Mononuclear cell (primary cell): ENCODE data around the gene CCNL1. TPM values are rescaled to one million over a fixed set of nuclear protein-coding genes. Genes with fewer than 3 reads are reported as not detected.

Experiments
- H3K27me3 ChIP-seq: 2 replicates; pipeline ENCODE4 v1.6.0; 2011; ENCODE audit warnings: low read length, control low read depth; ENCODE audit not compliant: insufficient read depth
- H3K4me1 ChIP-seq: 2 replicates; pipeline ENCODE4 v1.5.1; 2011; ENCODE audit warnings: mild to moderate bottlenecking, low read length, control low read depth; ENCODE audit not compliant: insufficient read depth
- H3K4me3 ChIP-seq: 2 replicates; pipeline ENCODE4 v1.5.1; 2011; ENCODE audit warnings: mild to moderate bottlenecking, low read length, moderate library complexity
- H3K9me3 ChIP-seq: 2 replicates; pipeline ENCODE4 v1.5.1; 2011; ENCODE audit warnings: low read depth, mild to moderate bottlenecking, control low read depth, low read length
- total RNA-seq: library from RNA; depleted of rRNA; stranded (reverse); fragments of >200 nt; gene quantifications from one replicate; pipeline ENCODE4 v1.2.3, GENCODE V29; 2012

CCNL1 gene
- total RNA-seq, 1 donor = 1,619 TPM

- Histone ChIP-seq H3K4me3 (no peak overlapping the region), H3K9me3 (no peaks in the 10 kb centered on the region), H3K4me1 (peaks cover 8% of the 10 kb centered on the region), H3K27me3 (no peaks in the 10 kb centered on the region)
Measured at GRCh38 chr3:157142315-157142714, 17.6 kb downstream of the CCNL1 start.

GRCh38 chr3:157139938-157140534 lies 19.9 kb downstream of the CCNL1 start:
- Histone ChIP-seq H3K9me3 (no peaks in the 10 kb centered on the region), H3K4me1 (peaks cover 16% of the 10 kb centered on the region), H3K27me3 (no peaks in the 10 kb centered on the region), H3K4me3 (no peak overlapping the region)

GRCh38 chr3:157136647-157137387 lies 23.1 kb downstream of the CCNL1 start:
- H3K4me1 ChIP-seq = peaks cover 28% of the 10 kb centered on the region
- H3K9me3 ChIP-seq = no peaks in the 10 kb centered on the region
- H3K27me3 ChIP-seq = no peaks in the 10 kb centered on the region
- no peak overlapping the region for H3K4me3 ChIP-seq

GRCh38 chr3:157135671-157136396 lies 24.1 kb downstream of the CCNL1 start:
- peaks cover 38% of the 10 kb centered on the region for H3K4me1 ChIP-seq
- H3K4me3 ChIP-seq = no peak overlapping the region
- no peaks in the 10 kb centered on the region for H3K9me3 ChIP-seq
- H3K27me3 ChIP-seq = no peaks in the 10 kb centered on the region

GRCh38 chr3:157134620-157135191 lies 25.2 kb downstream of the CCNL1 start:
- H3K9me3 ChIP-seq = no peaks in the 10 kb centered on the region
- H3K4me3 ChIP-seq = no peak overlapping the region
- H3K27me3 ChIP-seq = no peaks in the 10 kb centered on the region
- H3K4me1 ChIP-seq = peaks cover 49% of the 10 kb centered on the region

- Histone ChIP-seq H3K4me3 (no peak overlapping the region), H3K27me3 (no peaks in the 10 kb centered on the region), H3K9me3 (no peaks in the 10 kb centered on the region), H3K4me1 (peaks cover 60% of the 10 kb centered on the region)
Measured at GRCh38 chr3:157133434-157134320, 26.3 kb downstream of the CCNL1 start.

GRCh38 chr3:157132936-157133335 lies 27.0 kb downstream of the CCNL1 start:
- H3K4me1 ChIP-seq = peaks cover 61% of the 10 kb centered on the region
- no peak overlapping the region for H3K4me3 ChIP-seq
- no peaks in the 10 kb centered on the region for H3K9me3 ChIP-seq
- no peaks in the 10 kb centered on the region for H3K27me3 ChIP-seq

GRCh38 chr3:157132341-157132740 lies 27.6 kb downstream of the CCNL1 start:
- peaks cover 55% of the 10 kb centered on the region for H3K4me1 ChIP-seq
- H3K4me3 ChIP-seq = no peak overlapping the region
- no peaks in the 10 kb centered on the region for H3K27me3 ChIP-seq
- H3K9me3 ChIP-seq = no peaks in the 10 kb centered on the region

- no peaks in the 10 kb centered on the region for H3K27me3 ChIP-seq
- peaks cover 50% of the 10 kb centered on the region for H3K4me1 ChIP-seq
- H3K4me3 ChIP-seq = no peak overlapping the region
- no peaks in the 10 kb centered on the region for H3K9me3 ChIP-seq
Measured at GRCh38 chr3:157131861-157132260, 28.1 kb downstream of the CCNL1 start.

- Histone ChIP-seq H3K9me3 (no peaks in the 10 kb centered on the region), H3K27me3 (no peaks in the 10 kb centered on the region), H3K4me3 (no peak overlapping the region), H3K4me1 (peaks cover 47% of the 10 kb centered on the region)
Measured at GRCh38 chr3:157130467-157131251, 29.3 kb downstream of the CCNL1 start.

- Histone ChIP-seq H3K9me3 (no peaks in the 10 kb centered on the region), H3K4me3 (no peak overlapping the region), H3K27me3 (no peaks in the 10 kb centered on the region), H3K4me1 (peaks cover 45% of the 10 kb centered on the region)
Measured at GRCh38 chr3:157129803-157130466, 30.0 kb downstream of the CCNL1 start.

GRCh38 chr3:157128771-157129681 lies 30.9 kb downstream of the CCNL1 start:
- Histone ChIP-seq H3K4me3 (no peak overlapping the region), H3K27me3 (no peaks in the 10 kb centered on the region), H3K4me1 (peaks cover 39% of the 10 kb centered on the region), H3K9me3 (no peaks in the 10 kb centered on the region)
